Stimulated activated CD4-positive, alpha-beta T cell treated with anti-CD3 and anti-CD28 coated beads, Interleukin-15, amount 100 ng/mL, for 48 hours (primary cell): ENCODE results near the gene CCDC141.
"Not testable (repeated sequence)": the region's sequence is repeated elsewhere in the genome, so short reads cannot be mapped to it uniquely, and the experiment has no call there.

Experiments
- DNase-seq, 2 donors: peaks; one replicate each; pipeline ENCODE4 v3.0.0-alpha.2; 2020; ENCODE audit warnings: low read depth in 2 of 2

Gene CCDC141, protein sequence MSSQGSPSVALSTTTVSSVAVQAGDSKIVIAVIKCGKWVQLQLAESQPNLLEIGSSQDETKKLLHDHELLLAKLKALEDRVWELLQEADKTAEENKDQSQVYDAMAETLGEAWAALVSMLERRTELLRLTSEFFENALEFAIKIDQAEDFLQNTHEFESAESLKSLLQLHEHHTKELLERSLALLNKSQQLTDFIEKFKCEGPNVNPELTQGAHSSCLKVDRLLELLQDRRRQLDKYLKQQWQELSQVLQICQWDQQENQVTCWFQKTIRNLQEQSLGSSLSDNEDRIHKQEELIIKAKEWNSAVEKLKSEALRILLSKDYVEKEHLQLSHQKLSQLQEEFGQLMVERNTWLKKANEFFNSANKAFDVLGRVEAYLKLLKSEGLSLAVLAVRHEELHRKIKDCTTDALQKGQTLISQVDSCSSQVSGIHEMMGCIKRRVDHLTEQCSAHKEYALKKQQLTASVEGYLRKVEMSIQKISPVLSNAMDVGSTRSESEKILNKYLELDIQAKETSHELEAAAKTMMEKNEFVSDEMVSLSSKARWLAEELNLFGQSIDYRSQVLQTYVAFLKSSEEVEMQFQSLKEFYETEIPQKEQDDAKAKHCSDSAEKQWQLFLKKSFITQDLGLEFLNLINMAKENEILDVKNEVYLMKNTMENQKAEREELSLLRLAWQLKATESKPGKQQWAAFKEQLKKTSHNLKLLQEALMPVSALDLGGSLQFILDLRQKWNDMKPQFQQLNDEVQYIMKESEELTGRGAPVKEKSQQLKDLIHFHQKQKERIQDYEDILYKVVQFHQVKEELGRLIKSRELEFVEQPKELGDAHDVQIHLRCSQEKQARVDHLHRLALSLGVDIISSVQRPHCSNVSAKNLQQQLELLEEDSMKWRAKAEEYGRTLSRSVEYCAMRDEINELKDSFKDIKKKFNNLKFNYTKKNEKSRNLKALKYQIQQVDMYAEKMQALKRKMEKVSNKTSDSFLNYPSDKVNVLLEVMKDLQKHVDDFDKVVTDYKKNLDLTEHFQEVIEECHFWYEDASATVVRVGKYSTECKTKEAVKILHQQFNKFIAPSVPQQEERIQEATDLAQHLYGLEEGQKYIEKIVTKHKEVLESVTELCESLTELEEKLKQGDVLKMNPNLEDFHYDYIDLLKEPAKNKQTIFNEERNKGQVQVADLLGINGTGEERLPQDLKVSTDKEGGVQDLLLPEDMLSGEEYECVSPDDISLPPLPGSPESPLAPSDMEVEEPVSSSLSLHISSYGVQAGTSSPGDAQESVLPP (N-terminal part only)

DNA sequence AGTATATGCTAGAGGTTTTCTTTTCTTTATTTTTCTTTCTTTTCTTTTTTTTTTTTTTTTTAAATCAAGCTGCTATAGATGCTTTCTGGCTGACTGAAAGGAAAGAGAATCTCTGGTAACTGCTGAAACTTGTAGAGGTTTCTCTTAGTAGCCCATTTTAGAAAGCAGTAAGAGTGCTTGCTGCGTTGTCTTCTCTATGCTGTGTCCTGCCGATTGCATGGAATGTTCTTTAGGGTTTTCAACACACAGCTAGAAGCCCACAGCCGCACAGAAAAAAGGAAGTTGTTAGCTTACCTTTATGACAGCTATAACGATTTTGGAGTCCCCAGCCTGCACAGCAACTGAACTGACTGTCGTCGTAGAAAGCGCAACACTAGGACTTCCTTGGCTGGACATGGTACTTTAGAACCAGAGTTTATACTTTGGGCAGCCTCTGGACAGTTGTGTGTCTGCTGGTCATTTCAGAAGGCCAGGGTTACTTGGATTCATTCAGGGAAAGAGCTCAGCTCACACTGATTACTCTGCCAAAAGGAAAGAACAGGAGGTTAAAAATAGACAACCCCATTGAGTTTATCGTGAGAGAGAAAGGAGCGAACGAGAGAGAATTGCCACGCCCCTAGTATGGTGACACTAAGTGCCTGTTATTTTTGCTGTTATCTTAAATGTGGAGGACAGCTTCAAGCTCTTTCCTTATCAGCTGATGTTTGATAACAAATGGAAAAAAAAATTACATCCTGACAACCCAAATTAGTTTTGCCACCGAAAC lies at the start of gene CCDC141:
Gene CCDC141 (minus strand): TSS at position 592 of the 766 bp plus-strand sequence. CDS start 196 bp downstream, at position 396.
- DNase-seq = peak in 1 of 2 donors; percentile 5

DNA sequence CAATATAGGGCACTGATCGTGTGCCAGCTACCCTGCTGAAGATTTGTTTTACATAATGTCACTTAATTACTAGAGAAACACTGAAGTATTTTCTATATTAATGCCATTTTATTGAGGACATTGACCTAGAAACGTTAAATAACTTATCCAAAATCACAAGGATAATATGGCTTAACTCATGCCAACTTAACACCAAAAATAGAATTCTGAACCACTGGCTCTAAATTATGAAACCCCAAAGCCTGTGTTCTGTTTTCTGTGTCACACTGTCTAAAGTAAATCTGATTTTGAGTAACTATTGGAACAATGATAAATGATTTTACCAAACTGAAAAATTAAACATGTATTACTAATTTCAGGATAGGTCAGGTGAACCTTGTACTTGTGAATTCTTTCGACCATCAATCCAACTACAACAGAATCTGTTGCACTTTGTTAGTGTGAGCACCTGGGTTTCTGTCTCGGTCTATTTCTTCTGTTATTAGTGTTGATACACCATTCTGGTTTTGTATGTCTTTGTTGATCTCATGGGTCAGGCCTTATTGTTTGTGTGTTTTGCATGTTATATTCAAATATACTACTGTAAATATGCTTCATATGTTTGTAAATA lies 48.2 kb upstream of the CCDC141 start:
- DNase-seq = no peak

DNA sequence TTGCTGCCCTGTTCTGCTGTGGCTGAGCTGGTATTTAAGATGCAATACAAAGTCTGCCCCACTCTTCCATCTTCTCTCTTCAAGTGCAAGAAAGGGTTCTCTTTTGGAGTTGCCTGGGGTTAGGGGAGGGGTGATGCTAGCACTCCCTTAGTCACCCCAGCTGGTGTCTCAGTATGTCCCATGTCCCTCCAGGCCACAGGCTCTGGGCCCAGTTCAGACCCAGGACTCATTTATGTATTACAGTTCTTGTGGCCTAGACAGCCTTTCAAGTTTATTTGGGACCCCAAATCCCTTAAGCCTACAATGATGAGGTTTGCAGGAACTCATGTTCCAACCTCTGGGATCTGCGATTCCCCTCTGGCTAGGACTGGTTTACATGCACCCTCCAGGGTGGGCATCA lies 47.2 kb upstream of the CCDC141 start:
- DNase-seq = no peak

DNA sequence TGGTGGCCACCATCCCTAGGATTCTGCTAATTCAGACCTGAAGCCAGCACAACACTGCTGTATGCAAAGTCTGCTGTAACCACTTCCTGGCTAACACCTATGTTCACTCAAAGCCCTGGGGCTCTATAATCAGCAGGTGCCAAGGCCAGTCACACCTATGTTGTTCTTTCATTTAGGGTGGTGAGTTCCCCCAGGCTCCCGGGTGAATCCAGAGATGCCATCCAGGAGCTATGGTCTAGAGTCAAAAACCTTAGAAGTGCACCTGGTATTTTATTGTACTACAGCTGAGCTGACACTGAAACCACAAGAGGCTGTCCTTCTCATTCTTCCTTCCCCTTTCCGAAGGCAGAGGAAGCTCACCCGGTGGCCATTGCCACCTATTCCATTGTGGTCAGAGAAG lies 46.2 kb upstream of the CCDC141 start:
- DNase-seq = no peak

DNA sequence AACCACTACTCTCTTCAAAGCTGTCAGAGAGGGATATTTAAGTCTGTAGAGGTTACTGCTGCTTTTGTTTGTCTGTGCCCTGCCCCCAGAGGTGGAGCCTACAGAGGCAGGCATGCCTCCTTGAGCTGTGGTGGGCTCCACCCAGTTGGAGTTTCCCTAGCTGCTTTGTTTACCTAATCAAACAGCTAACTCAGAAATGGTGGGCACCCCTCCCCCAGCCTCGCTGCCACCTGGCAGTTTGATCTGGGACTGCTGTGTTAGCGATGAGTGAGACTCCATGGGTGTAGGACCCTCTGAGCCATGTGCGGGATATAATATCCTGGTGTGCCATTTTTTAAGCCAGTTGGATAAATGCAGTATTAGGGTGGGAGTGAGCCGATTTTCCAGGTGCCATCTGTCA lies 43.0 kb upstream of the CCDC141 start:
- DNase-seq = not testable (repeated sequence)

DNA sequence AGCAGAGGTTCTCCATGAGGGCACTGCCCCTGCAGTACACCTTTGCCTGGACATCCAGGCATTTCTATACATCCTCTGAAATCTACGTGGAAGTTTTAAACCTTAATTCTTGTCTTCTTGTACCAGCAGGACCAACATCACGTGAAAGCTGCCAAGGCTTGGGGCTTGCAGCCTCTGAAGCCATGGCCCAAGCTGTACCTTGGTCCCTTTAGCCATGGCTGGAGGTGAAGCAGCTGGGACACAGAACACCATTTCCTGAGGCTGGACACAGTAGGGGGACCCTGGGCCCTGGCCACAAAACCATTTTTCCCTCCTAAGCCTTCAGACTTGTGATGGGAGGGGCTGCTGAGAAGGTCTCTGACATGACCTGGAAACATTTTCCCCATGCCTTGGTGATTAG lies 32.8 kb upstream of the CCDC141 start:
- no peak for DNase-seq

DNA sequence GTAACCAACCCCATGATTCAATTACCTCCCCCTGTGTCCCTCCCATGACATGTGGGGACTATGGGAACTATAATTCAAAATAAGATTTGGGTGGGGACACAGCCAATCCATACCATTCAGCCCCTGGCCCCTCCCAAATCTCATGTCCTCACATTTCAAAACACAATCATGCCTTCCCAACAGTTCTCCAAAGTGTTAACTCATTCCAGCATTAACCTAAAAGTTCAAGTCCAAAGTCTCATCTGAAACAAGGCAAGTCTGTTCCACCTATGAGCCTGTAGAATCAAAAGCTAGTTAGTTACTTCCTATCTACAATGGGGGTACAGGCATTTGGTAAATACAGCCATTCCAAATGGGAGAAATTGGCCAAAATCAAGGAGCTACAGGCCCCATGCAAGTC lies 32.0 kb upstream of the CCDC141 start:
- no peak for DNase-seq

DNA sequence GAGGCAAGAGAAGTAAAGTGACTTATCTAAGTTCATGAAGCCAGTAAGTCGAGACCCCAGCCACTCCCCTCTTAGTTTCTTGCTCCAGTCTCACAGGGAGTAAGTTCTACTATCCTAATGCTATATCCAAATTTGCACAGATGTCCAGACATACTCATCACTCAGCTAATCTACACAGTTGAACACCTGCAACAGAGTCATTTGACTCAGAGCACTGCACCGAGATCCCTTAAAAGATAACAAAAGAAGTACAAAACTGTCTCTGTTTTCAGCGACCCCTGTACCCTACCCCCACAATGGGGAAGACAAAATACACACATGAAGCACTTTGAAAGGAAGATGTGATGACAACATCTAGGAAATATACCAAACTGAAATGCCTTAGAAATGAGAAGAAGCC lies 22.6 kb upstream of the CCDC141 start:
- DNase-seq = no peak

DNA sequence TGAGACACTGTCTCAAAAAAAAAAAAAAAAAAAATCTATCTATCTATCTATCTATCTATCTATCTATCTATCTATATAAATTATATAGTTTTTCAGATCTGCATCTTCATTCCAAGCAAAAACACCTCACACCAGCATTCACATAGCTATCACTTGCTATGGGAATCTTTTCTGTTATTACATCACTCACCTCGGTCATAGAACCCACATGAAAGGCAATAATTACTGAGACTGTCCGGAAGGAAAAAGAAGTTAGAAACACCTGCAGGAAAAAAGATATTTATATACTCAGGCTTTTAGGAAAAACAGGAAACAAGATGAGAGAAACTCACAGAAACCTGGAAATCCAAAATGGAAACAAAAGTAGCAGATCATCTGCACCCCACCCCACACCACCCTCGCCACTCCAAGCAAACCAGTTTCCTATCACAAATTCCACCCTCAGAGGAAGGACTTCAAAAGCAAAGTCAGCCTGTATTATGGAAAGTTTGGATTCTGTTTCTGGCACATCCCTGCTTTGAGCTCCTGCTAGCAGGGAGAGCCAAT lies 21.9 kb upstream of the CCDC141 start:
- no peak for DNase-seq

DNA sequence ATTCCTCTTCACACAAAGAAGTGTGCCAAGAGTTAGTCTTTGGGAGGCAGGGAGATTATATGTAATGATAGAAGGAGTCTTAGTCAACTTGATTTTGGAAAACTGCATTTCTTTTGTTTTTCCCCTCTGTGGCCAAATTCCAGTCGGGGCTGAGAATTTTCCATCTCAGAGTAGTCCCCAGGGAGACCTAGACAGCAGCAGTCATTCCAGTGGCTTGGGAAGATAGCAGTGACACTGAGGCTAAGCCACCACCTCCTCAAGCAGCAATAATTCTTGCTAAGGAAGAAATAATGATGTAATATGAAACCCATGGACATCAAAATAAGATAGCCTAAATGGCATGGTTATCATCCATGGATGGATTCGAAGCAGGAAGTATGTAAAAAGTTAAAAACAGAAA lies 21.0 kb upstream of the CCDC141 start:
- DNase-seq = no peak

DNA sequence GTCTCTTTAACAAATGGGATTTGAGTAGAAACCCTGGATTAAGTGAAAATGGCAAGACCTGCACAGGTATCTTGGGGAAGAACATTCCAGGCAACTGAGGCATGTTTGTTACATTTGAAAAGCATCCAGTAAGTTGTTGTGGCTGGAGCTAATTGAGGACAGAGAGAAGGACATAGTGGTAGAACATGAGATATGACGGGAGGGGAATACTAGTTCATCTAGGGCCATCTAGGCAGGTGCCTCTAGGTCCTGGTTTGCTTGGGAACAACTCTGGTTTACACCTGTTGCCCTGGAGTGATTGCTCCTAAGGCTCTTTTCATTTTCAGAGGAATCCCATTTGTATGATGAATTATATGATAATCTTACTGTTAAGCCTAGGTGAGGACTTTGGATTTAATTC lies 19.7 kb upstream of the CCDC141 start:
- DNase-seq = no peak

DNA sequence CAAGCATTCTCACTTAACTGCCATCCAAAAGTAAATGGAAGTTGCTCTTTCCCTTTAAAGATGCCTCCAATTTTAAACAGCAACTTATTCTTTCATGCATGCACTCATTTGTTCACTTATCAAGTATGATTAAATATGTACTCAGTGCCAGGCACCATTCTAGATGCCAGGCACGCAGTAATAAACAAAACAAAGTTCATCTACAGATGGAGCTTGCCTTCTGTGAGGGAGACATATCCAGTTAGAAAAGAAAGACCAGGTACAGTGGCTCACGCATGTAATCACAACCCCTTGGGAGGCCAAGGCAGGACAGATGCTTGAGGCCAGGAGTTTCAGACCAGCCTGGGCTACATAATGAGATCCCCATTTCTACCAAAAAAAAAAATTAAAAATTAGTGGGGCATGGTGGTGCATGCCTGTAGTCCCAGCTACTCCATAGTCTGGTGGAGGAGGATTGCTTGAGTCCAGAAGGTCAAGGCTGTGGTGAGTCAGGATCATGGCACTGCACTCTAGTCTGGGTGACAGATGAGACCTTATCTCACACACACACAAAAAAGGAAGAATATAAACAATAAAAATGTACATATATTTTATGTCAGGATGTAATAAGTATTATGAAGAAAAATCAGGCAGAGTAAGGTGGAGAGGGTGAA lies 19.2 kb upstream of the CCDC141 start:
- no peak for DNase-seq

DNA sequence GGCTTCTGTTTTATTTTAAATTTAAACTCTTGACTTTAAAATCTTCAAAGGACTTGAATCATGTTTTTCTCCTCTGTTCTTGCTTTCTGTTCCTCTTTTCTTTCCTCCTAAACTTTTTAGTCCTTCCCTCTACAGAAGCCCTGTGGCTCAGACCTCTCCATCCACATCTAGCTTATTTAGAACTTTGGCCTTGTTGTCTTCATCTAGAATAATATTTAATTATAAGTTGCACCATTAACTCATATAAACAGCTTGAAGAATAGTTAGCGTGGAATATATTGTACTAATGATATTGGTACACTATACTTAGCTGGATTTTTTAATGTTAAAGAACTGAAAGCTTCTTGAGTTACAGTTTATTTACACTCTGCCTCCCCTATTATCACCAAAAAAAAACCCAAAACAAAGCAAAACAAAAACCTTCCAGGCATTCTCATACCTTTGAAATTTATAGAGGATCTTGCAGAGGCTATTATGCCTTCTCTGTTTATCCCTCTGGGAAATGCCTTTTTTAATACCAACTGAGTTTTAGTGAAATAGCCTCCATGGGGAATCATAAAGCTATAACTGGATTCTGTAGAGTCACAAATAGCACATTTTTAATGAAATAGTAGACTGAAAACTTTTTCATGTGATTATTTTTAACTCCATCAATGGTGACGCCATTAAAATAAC lies 9.2 kb upstream of the CCDC141 start:
- no peak for DNase-seq

DNA sequence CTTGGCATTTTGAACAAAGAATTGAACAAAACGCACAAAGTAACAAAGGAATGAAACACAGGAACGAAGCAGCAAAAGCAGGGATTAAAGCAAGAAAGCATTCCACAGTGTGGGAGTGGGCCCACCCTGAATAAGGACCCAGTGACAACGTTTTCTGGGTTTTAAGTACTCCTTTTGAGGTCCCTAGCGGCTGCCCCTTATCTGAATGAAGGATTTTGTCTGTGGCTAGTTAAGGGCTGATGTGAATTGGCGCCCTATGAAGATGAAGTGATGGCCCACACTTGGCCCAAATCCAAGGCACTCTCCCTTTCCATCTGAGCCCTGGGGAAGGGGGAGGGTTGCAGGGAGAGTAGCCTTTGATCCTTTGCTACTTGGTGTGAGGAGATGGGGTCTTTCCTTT lies 7.8 kb upstream of the CCDC141 start:
- DNase-seq = no peak

DNA sequence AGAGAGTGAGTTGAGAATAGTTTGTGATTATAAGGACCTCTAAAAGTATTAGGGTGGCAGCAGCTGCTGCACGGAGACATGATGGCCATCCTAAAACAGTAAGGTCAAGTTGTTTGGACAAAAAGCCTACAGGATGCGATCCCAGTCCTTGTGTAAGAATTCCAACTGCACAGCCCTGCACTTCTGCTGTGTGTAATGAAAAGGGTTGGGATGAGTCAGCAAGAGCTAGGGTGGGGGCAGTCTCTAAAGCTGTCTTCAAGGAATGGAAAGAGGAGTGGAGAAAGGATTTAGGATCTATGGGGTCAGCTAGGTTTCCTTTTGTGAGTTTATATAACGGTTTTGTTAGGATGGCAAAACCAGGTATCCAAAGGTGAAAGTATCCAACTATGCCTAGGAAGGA lies 3.6 kb upstream of the CCDC141 start:
- not testable (repeated sequence) for DNase-seq

DNA sequence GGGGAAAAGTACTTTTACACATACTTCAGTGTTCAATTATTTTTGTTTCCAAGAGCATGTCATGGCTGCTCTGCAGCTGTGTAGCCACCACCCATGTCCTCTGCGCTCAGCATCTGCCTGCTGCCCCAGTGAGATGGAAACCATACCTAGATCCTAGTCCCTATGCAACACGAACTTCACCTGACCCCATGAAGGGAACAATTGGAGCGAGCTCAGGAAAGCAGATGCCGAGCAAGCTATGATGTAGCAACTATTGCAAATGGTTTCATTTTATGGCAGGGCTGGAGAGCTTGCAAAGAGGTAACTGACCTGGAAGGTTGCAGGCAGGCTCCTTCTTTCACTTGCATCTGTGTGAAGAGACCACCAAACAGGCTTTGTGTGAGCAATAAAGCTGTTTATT lies 1.3 kb upstream of the CCDC141 start:
- DNase-seq = no peak

DNA sequence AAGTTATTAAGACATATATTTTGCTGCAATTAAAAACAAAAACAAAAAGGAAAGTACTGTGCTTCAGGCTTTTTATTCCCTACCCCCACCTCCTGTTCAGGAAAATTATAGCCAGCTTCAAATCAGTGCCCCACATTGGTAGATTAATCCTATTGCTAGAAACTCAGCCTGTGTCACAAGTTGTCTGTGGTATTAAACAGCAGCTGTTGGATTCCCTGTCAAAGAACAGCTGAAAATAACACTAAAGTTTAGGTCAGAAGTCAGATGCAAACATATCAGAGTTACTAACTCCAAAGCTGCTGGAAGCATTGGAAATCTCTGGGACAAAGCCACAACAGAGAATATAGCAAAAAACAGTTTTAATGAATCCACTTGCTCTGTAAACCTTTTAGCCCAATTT lies 818 bp upstream of the CCDC141 start:
- DNase-seq = no peak

DNA sequence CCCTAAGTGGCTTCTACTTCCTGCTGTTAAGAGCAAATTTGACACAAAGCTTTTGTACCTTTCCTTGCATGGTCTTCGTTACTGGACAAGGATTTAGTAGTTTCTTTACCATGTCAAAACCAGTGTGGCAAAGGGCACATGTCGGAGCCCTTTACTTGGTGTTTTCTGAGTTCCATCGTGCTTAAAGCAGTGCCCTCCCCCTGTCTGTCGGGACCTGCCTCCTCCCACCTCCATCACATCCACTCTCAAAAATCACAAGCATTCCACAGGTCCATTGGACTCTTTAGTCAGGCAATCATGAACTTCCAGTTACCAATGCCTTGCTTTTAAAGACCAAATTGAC lies 763 bp downstream of the CCDC141 start:
- no peak for DNase-seq

DNA sequence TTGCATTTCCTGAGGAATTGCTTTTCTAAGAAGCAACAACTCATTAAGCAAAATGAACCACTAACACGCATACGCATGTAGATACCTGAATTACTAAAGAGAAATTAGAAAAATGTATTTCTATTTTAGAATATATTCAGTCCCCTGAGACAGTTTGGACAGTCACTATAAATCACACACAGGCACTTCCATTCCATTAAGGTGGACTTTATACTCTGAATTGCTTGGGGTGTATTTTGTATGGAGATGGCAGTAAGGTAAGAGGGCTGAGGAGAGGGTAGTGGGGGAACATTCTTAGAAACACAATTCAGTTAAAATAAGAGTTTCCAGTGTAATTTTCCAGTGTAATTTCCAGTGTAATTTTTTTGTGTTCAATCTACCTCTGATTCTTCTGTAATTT lies 1.8 kb downstream of the CCDC141 start:
- no peak for DNase-seq

DNA sequence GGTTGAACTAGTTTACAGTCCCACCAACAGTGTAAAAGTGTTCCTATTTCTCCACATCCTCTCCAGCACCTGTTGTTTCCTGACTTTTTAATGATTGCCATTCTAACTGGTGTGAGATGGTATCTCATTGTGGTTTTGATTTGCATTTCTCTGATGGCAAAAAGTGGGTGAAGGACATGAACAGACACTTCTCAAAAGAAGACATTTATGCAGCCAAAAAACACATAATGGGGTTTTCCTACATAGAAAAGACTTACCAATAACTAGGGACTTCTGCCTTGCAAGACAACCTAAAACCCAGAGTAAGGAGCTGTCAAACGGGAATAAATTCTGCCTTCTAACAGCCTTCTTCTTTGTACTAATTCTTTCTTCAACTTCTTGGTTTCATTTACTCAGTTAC lies 4.3 kb downstream of the CCDC141 start:
- DNase-seq = not testable (repeated sequence)
